ENCODE results near the gene MVD.
A peak's percentile ranks its signal among the peaks of the same experiment; 100 is the strongest.

The MVD gene

GRCh38 chr16:88627531-88628411 is 35.1 kb downstream of the MVD start:
- DNase-seq (ENCODE audit: low read depth in 2 of 2), result no peak

- no peak for DNase-seq (ENCODE audit: low read depth in 2 of 2)
Measured at GRCh38 chr16:88626646-88627045, 36.2 kb downstream of the MVD start.

GRCh38 chr16:88624977-88625576 is 37.8 kb downstream of the MVD start:
- no peak for DNase-seq (ENCODE audit: low read depth in 2 of 2)

GRCh38 chr16:88624481-88624880 is 38.4 kb downstream of the MVD start:
- no peak for DNase-seq (ENCODE audit: low read depth in 2 of 2)

- no peak for DNase-seq (ENCODE audit: low read depth in 2 of 2)
Measured at GRCh38 chr16:88623858-88624257, 39.0 kb downstream of the MVD start.

- DNase-seq (ENCODE audit: low read depth in 2 of 2), result no peak
Measured at GRCh38 chr16:88622866-88623265, 40.0 kb downstream of the MVD start.

- no peak for DNase-seq (ENCODE audit: low read depth in 2 of 2)
Measured at GRCh38 chr16:88622125-88622524, 40.8 kb downstream of the MVD start.

GRCh38 chr16:88619859-88620815 is 42.8 kb downstream of the MVD start:
- peak in 1 of 2 donors; percentile 33 for DNase-seq (ENCODE audit: low read depth in 2 of 2)

- DNase-seq (ENCODE audit: low read depth in 2 of 2), result no peak
Measured at GRCh38 chr16:88618956-88619667, 43.8 kb downstream of the MVD start.

- no peak for DNase-seq (ENCODE audit: low read depth in 2 of 2)
Measured at GRCh38 chr16:88618182-88618955, 44.5 kb downstream of the MVD start.

GRCh38 chr16:88617268-88618031 is 45.4 kb downstream of the MVD start:
- no peak for DNase-seq (ENCODE audit: low read depth in 2 of 2)

- no peak for DNase-seq (ENCODE audit: low read depth in 2 of 2)
Measured at GRCh38 chr16:88616736-88617135, 46.2 kb downstream of the MVD start.

GRCh38 chr16:88616320-88616719 is 46.6 kb downstream of the MVD start:
- DNase-seq (ENCODE audit: low read depth in 2 of 2), result no peak

- no peak for DNase-seq (ENCODE audit: low read depth in 2 of 2)
Measured at GRCh38 chr16:88614818-88615580, 47.9 kb downstream of the MVD start.

GRCh38 chr16:88613911-88614817 is 48.7 kb downstream of the MVD start:
- DNase-seq (ENCODE audit: low read depth in 2 of 2), result no peak

- no peak for DNase-seq (ENCODE audit: low read depth in 2 of 2)
Measured at GRCh38 chr16:88613293-88613692, 49.6 kb downstream of the MVD start.

- no peak for DNase-seq (ENCODE audit: low read depth in 2 of 2)
Measured at GRCh38 chr16:88610909-88611812, 51.7 kb downstream of the MVD start.

Measured in stimulated activated CD4-positive, alpha-beta T cell treated with anti-CD3 and anti-CD28 coated beads, Interleukin-15, amount 100 ng/mL, for 48 hours (primary cell).